Occipital lobe (tissue), 2 donors: Measurements from ENCODE around the gene SLC19A3. TPM values are rescaled to one million over a fixed set of nuclear protein-coding genes. Genes with fewer than 3 reads are reported as not detected.
"Not testable (repeated sequence)": the region's sequence is repeated elsewhere in the genome, so short reads cannot be mapped to it uniquely, and the experiment has no call there.

Experiments used
- DNase-seq: peaks from one replicate; lab custom pipeline; 2025; lab: John Stamatoyannopoulos, UW
- total RNA-seq: library from RNA; depleted of rRNA; stranded (reverse); fragments of >200 nt; gene quantifications from one replicate; pipeline ENCODE4 v1.2.3, GENCODE V29; 2014

SLC19A3 gene
- total RNA-seq, 1 donor from 2014 or later = 1.2 TPM

DNA sequence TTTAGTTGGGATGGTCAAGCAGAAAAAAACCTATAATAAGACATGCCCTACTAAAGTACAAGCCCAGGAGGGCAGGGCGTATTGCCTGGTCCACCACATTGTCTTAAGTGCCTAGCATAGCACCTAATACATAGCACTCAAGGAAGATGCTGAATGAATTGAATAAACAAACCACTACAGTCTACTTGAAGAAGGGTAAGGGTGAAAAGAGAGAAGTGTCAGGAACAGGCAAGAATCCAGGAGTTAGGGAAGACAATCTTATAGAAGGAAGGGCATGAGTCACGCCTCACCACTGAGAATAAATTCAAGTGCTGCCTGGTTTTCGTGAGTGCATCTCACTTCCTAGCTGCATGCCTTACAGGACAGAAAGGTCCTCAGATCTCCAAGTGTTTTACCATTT is 13.9 kb downstream of the SLC19A3 start:
- no peak for DNase-seq

DNA sequence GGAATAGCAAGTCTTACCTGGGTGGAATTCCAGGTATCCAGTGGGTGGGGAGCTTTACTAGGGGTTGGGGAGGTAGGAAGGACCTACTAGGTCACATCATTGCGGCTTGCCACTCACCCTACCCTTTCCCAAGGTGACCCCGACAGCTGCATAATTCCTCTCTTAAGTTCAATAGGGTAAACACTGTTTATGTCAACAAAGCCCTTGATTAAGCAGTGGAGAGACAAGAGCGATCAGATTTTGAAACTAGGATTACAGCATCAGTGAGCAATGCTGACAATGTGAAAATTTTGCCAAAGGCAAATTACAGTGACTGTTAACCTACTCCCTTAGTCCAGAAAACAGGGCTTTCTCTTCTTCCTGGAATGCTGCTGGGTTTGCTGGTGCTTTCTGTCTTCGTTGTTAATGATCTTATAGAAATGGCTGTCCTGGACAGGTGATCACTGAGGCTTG is 14.5 kb downstream of the SLC19A3 start:
- no peak for DNase-seq

DNA sequence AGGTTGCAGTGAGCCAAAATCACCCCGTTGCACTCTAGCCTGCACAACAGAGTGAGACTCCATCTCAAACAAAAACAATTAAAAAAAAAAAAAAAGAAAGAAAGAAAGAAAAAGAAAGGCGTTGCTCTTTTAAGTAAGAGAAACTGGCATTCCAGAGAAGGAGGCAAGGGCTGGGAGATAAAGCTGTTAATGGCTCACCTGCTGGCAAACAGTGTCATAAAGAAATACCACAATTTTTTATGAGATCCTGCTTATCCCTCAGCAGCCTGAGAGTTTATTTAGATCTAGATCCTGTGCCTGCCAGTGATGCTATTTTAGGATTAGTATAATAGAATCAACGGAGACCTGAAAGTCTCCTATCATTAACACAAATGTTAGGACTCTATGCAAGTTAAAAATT is 16.3 kb downstream of the SLC19A3 start:
- DNase-seq = no peak

DNA sequence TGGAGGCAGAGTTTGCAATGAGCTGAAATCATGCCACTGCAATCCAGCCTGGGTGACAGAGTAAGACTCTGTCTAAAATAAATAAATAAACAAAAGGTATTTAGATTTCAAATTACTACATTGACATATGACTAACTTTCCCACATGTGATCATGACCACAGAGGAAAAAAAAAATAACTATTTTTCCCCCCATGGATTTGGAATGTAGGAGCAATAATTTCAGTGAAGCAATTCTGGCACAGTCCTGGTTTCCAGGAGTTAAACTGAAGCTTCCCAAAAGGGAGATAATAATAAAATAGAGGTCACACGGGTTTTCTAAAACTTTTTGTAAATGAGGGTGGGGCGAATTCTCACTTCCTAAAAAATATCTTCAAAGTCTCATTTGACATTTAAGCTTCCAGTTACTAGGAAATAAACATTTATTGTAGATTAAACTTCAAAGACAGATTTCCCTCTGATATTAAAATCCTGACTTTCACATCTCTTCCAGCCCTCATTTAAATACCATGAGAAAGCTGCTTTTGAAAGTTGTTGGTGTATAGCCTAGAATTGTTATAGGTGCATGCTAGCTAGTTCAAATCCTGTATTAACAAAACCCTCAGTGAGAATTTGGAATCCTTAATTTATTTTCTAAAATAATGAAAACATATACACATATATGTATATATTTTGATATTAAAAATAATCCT is 20.7 kb downstream of the SLC19A3 start:
- DNase-seq = no peak

DNA sequence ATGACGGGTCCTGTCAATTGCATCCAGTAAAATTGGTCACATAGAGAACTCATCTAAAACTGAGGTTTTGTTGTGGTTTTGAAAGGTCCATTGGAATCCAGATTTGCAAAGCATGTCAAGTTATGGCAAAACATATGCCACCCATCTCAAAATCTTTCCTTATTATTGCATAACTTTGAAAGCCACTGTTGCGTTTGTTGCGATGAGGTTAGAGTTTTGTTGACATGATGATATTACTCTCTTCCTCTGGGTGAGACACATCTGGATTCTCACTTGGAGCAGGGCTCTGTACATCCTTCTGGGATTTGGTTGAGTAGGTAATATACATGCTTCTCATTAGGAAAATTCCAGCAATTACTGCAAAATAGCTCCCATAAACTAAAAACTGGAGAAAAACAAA is 30.6 kb downstream of the SLC19A3 start:
- no peak for DNase-seq

DNA sequence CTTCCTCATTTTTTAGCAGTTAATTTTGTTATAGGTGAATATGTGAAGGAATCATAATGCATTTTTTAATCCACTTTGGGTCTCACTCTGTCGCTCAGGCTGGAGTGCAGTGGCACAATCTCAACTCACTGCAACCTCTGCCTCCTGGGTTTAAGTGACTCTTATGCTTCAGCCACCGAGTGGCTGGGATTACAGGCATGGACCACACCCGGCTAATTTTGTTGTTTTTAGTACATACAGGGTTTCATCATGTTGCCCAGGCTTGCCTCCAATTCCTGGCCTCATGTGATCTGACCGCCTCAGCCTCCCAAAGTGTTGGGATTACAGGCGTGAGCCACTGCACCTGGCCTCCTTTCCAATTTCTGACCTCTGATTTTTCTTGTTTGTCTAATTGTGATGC is 33.6 kb downstream of the SLC19A3 start:
- no peak for DNase-seq

DNA sequence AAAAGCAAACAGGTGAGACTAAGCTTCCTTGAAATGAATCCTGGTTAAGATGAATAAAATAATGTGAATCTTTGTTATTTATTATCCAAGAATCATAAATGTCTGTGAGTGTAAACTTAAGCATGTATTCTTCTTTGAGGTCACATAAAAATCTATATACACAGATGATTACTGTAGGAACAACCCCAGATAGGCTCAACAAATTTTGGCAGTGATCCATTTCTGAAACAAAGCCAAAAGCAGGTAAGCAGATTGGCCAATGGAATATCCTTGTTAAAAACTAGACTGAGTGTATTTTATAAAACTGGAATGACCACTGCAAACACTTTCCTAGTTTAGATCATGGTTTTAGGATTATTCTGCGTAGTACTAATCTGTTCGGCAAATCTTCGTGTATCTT is 39.9 kb downstream of the SLC19A3 start:
- DNase-seq = no peak

DNA sequence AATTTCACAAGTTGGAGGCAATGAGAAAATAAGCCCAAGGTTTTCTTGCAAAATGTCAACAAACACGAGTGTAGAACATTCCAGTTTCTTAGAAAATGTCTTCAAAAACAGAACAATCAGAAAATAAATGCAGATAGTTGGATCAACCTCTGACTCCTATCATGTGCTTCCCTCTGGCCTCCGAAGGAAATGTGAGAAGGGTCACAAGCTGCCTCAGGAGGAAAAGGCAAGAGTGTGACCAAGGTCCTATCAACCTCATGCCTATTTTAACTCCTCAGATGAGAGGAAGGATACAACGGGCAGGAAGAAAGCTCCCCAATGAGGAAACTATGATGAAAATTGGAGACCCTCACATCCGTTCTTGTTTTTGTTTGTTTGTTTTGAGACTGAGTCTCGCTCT is 43.3 kb downstream of the SLC19A3 start:
- no peak for DNase-seq

DNA sequence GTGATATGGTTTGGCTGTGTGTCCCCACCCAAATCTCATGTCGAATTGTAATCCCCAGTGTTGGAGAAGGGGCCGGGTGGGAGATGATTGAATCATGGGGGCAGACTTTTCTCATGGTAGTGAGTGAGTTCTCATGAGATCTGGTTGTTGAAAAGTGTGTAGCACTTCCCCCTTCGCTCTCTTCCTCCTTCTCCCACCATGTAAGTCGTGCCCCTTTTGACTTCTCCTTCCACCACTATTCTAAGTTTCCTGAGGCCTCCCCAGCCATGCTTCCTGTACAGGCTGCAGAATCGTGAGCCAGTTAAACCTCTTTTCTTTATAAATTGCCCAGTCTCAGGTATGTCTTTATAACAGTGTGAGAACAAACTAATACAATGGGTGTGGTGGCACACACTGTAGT is 44.2 kb downstream of the SLC19A3 start:
- not testable (repeated sequence) for DNase-seq

DNA sequence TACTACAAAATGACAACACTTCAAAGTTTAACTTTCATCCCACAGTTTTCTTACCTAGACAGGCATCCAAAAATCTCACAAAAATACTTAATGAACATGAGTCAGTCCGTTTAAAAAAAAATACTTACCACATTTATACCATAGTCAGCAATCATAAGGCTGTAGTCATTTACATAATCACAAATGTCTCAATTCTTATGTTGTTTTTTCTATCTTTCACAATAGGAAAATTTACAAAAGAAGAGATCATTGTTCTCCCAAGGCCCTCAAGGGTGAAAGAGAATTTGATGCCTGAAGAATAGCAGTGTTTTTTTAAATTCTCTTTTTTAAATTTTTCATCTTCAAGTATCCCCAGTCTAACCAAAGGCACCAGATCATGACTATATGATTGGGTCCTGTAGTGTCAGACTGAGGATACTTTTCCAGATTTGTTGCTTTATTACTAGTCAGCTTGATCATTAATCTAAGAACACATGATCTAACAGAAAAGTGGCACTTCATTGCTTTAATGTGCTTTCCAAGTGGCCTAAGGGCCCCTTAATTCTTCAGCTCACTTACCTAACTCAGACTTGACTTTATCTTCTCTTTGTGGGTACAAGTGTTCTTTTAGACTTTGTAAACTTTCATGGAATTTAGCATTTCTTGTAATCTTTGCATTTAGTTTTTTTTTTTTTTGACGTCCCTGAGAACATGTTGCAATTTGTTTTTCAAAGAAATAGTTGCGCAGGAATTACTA is 46.5 kb downstream of the SLC19A3 start:
- no peak for DNase-seq

DNA sequence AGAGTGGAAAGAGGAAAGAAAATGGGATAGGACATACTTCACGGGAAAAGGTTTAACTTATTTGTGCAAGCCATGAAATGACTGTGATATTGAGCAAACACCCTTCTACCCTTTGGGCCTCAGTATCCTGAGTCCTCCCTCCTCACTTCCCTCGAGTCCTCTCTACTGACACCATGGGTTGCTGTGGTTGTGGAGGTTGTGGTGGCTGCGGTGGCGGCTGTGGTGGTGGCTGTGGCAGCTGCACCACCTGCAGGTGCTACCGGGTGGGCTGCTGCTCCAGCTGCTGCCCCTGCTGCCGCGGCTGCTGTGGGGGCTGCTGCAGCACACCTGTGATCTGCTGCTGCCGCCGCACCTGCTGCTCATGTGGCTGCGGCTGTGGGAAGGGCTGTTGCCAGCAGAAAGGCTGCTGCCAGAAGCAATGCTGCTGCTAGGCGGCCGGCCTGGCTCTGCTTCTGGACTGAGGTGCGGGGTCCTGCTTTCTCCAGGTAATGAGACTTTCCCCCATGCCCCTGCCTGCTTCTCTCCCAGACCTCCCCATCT is 51.1 kb downstream of the SLC19A3 start, which contains the start of gene SCYGR5:
Gene SCYGR5, plus strand, starts transcription at position 174 of the 540 bp plus-strand sequence. Its CDS starts 0 bp downstream, at position 174.
- not testable (repeated sequence) for DNase-seq

DNA sequence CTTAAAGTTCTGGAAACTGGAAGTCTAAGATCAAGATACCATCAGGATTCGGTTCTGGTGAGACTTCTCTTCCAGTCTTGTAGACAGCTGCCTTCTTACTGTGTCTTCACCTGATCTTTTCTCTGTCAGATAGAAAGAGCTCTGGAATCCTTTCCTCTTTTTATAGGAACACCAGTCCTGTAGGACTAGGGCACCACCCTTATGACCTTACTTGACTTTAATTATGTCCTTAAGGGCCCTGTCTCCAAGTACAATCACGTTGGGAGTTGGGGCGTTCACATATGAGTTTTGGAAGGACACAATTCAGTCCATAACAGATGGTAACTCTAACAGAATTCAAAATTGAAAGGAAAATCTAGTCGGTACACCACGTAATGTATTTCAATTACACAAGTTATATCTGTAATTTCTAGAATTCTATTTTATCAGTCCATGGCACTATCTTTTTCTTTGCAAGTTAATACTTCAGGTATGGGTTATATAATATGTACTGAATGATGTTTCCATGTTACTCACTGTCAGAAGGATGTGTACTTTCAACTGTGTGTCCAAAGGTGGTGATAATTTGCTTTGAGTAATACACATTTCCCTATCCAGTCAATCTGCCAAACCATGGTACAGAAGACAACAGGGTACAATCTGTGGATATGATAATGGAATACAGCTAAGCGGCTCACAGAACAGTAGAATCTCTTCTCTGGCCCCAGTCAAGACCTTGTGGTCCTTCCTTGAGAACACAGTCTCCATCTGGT is 52.5 kb downstream of the SLC19A3 start:
- no peak for DNase-seq

DNA sequence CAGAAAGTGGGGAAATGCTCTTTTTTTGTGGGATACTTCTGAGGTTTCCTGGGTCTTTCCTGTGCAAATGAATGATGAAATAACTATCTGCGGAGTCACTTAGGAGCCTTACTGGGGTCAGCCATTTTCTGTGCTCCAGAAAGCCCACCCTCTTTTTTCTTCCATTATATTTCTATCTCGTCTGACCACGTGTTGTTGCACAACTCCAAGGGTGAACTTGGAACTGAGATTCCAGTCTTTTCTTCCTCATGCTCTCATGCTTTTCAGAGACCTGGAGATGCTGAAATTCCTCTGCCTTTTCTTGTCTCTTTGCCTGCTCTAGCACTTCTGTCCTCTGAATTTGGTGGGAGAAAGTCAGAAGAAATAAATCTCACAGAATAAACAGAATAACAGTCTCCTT is 56.0 kb downstream of the SLC19A3 start:
- no peak for DNase-seq

DNA sequence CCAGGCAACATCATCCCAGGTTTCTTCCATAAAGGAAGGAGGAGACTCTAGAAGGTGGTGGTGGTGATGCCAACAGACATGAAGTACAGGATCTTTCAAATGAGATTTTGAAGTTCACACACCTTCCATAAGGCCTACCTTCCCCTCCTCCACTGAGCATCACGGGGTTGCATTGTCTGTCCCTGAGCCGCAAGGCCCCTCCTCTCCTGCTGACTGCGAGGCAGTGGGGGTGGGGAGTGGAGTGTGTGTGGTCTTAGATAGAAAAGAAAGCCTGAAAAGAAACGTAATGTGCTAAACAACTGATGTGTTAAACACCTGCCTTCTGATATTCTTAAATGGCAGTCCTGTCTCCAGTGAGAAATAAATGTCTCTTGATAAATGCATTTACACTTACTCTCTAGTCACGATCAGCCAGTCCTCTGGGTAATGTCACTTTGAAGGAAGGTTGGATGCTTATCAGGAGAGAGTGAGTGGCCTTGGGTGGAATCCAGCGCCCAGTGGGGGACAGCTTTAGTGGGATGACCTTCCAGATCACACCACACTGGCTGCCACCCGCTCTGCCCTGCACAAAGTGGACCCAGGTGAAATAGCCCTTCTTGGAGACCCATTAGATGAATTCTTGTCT is 56.7 kb downstream of the SLC19A3 start:
- no peak for DNase-seq

DNA sequence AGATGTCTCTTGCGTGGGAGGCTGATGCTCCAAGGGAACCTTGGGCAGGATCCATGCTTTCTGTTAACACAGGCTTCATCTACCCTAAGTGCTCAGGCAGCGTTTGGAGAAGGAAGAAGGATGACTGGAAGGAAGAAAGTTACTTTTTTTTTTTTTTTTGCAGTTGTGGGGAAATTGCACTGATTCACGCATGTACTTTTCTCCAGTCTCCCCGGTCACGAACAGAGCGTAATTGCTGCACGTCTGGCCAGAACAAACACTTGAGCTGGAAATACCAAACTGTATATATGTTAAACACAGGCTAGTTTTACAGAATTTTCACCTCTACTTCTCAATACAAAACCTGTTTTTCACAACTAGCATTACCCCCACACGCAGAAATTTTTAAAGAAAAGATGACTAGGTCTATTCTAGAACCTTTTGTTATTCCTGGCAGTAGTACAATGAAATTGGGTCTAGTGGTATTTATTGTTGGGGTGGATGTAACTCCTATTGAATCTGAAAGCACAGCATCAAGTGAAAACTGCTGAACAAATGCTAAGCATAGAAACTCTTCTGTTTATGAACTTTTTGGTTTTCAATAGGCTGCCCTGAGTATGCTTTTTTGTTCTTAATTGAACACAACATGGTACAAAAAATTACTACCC is 60.5 kb downstream of the SLC19A3 start:
- no peak for DNase-seq

DNA sequence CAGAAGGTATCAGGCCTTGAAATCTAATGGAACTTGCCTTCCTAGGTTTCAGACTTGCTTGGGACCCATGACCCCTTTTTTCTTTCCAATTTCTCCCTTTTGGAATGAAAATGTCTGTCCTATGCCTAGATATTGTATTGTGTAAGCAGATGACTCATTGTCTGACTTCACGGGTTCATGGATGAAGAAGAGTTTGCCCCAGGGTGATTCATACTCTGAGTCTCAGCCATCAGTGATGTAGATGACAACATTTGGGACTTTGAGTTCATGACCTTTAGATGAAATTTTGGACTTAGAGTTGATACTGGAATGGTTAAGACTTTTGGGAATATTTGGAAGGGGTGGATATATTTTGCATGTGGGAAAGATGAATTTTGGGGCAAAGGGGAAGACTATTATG is 62.4 kb downstream of the SLC19A3 start:
- no peak for DNase-seq

DNA sequence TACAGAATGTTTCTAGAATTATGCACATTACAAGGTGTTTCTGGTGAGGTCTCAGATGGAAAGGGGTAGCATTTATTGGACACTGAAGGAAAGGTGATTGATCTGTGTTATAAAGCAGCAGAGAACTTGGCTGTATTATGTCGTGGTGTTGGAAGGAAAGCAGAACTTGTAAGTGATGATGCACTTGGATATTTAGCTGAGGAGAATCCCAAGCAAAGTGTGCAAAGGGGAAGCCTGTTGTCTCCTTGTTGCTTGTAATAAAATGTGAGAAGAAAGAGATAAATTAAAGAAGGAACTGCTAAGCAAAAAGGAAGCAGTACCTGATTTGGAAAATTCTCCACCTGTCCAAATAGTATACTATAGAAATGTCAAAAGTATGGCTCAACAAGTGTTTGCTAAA is 63.4 kb downstream of the SLC19A3 start:
- no peak for DNase-seq

DNA sequence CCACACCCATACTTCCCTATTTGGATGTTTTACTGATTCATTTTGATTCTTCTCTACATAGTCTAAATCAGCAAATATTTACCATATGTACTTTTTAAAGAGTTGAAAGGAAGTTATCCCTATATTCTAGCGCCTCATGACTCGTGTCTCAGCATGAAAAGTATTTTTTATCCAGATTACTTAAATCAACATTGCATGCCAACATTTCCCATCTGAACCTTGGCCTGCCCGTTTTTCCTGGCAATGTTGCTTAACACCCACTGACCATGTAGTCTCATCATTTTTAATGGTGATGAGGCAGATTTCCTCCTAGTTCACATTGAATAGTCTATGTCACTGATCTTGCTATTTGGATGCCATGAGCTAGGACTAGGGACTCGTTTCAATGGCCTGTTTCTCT is 64.4 kb downstream of the SLC19A3 start:
- DNase-seq = no peak

DNA sequence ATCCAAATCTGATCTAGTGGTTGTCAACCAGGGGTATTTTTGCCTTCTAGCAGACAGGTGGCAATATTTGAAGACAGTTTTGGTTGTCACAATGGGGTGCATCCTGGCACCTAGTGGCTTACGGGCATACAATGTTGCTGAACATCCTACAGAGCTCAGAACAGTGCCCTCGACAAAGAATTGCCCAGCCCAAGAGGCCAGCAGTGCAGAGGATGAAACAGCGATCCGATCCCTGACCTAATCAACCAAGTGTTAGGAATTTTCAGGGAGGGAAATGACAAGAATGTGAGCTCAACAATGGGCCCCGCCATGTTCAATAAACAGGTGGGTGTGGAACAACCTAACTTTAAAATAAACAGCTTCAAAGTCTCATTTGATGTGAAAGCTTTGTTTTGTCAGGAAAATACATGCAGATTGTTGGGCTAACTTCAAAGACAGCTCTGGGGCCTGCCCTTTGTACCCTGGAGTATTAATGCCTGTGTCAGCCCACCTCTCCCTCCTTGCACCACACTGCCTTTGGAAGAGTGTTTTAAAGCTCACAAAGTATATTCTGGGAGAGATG is 73.8 kb downstream of the SLC19A3 start:
- no peak for DNase-seq

DNA sequence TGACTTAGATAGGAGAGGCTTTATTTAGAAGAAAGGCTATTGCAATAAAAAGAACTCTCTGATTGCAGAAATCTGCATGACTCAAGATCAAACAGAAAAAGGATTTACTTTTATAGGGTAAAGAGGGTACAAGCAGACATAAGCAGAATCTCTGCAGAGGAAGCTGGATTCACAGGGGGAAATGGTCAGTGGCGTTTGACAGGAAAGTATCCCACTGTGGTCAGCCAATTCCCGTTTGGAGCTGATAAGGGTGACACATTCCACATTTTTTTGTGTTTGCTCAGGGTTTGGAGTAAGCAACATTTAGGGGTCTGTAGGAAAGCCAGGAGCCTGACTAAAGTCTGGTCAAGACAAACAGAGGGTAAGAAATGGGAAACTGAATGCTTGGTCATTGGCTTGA is 75.2 kb downstream of the SLC19A3 start:
- no peak for DNase-seq

DNA sequence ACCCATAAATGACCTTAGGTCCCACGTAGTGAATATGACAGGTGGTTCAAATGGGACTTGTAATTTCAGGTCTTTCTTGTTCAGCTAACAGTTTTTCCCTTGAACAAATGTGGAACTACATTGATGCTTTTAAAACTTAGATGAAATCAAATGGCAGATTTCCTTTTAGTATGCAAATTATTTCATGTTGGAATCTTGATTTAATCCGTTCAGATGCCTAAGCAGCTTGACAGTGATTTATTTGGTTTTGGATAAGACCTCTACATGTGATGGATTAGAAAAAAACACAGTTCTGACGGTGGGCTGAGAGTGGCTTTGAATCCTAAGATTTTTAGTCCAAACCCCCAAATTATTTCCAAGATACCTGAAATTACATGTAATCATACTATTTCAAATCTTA is 83.6 kb downstream of the SLC19A3 start:
- no peak for DNase-seq
